Heart left ventricle (tissue), 16 donors: ENCODE results near the gene LRP2. TPM values are rescaled to one million over a fixed set of nuclear protein-coding genes. Genes with fewer than 3 reads are reported as not detected.
"Not testable (repeated sequence)": the region's sequence is repeated elsewhere in the genome, so short reads cannot be mapped to it uniquely, and the experiment has no call there.

Source experiments
- ATAC-seq, 4 donors: fragments of 200-7000 bp; cut with Tn5 transposase; one replicate each; pipeline ENCODE4 v1.9.1; 2020 to 2022; ENCODE audit warnings: moderate library complexity in 4 of 4, mild to moderate bottlenecking in 3 of 4, moderate number of reproducible peaks in 1 of 4
- DNase-seq, 5 donors: peaks; one replicate each; pipeline ENCODE4 v3.0.0-alpha.2; 2020
- H3K27ac ChIP-seq, 12 donors: fragments of 200-600 bp; sonication (generic) in 4 of 12; one replicate each; pipeline versions ENCODE4 v1.5.0 to v1.8.0; 2016 to 2022; ENCODE audit warnings: mild to moderate bottlenecking in 2 of 12
- H3K27me3 ChIP-seq, 9 donors: fragments of 200-600 bp; sonication (generic) in 2 of 9; one replicate each; pipeline versions ENCODE4 v1.5.1 to v1.8.0; 2016 to 2022; ENCODE audit warnings: mild to moderate bottlenecking in 3 of 9
- H3K36me3 ChIP-seq, 9 donors: fragments of 200-600 bp; sonication (generic) in 2 of 9; one replicate each; pipeline versions ENCODE4 v1.5.0 to v1.8.0; 2018 to 2022; ENCODE audit warnings: mild to moderate bottlenecking in 2 of 9
- H3K4me1 ChIP-seq, 12 donors: fragments of 200-600 bp; sonication (generic) in 4 of 12; one replicate each; pipeline versions ENCODE4 v1.5.0 to v1.8.0; 2016 to 2022; ENCODE audit warnings: mild to moderate bottlenecking in 3 of 12
- H3K4me3 ChIP-seq, 12 donors: fragments of 200-600 bp; sonication (generic) in 4 of 12; one replicate each; pipeline versions ENCODE4 v1.5.0 to v1.8.0; 2017 to 2022; ENCODE audit warnings: mild to moderate bottlenecking in 9 of 12, moderate library complexity in 4 of 12
- H3K9me3 ChIP-seq, 12 donors: fragments of 200-600 bp; sonication (generic) in 4 of 12; one replicate each; pipeline versions ENCODE4 v1.5.0 to v1.8.0; 2016 to 2022; ENCODE audit warnings: mild to moderate bottlenecking in 1 of 12
- CTCF ChIP-seq, 12 donors: fragments of 200-600 bp; sonication (generic) in 4 of 12; IDR thresholded peaks; one replicate each; pipeline versions ENCODE4 v1.5.0 to v1.8.0; 2018 to 2022; ENCODE audit warnings: antibody characterized with exemption in 12 of 12, mild to moderate bottlenecking in 5 of 12
- POLR2A ChIP-seq, 2 donors: fragments of 450-650 bp; IDR thresholded peaks; one replicate each; pipeline ENCODE4 v1.6.1; 2017; ENCODE audit warnings: antibody characterized with exemption in 2 of 2, mild to moderate bottlenecking in 2 of 2, moderate library complexity in 2 of 2
- WGBS, 4 donors: extraction: QIAGEN DNeasy Blood & Tissue Kit in 2 of 4; methylation state at CpG; one replicate each; pipeline versions ENCODE4 v1.1.5 to v1.1.7; 2013 to 2018; 5-methylcytosine and 5-hydroxymethylcytosine counted together
- intact Hi-C, 10 donors: fragments of 100-400 bp; cut with DNase I; formaldehyde crosslinking; loops; one replicate each; pipeline versions ENCODE4 v1.11.1 to v1.14.2; 2022
- polyA plus RNA-seq, 2 donors: library from polyadenylated mRNA; stranded (reverse); fragments of 200-250 nt; gene quantifications; one replicate each; pipeline ENCODE4 v1.2.3, GENCODE V29; 2013
- total RNA-seq, 9 donors: library from RNA; depleted of rRNA in 2 of 9; stranded (reverse); fragments of >200 nt in 2 of 9; fragmentation: NEBNext Ultra II Directional in 3 of 9; extraction: Animal tissue kit (Norgen Biotek cat#: 25700) in 3 of 9; gene quantifications; one replicate each; pipeline versions ENCODE4 v1.1.0 to v1.2.4, GENCODE V29; 2016 to 2023
- donor health status: ischemic (EF 13 %, LVEDD 7.1; RV severe dilation, severe dysfunction).
- donor health status: healthy with polysubstance abuse.
- donor health status: DM: no; HTN: yes; CAD: no.
- donor health status: DM: no; HTN: no; CAD: no.
- donor health status: ischemic (EF 25% LVEDD 6.9; RV normal size, moderate dysfunction).
- donor health status: ischemic (EF 25% LVEDD 5.7; RV mildly dilated, moderate dysfunction).
- donor health status: healthy.
- donor health status: DM: yes; HTN: yes; CAD: no.
- donor health status: ischemic (EF 35%, LVEDD 5.7; RV mildly dilated, moderate dysfunction).
- donor health status: nonischemic (EF 11% LVEDD 7.7; RV severe dilation, severe dysfunction).
- donor health status: DM: yes; HTN: yes; CAD: no.
- donor health status: PGD.
- donor health status: ischemic (EF 29% LVEDD 5.4; RV normal size, mild dysfunction).
- donor health status: nonischemic (EF 23%, LVEDD 6.1; RV moderate dilation, normal function).

The LRP2 gene
- total and polyA plus RNA-seq, 11 donors: 0.01 to 13.6 (median 0.09) TPM; not detected in 5

GRCh38 chr2:169139145-169139544 is 223.2 kb downstream of the LRP2 start:
- ATAC-seq: peak in 1 of 4 donors; percentile 17
- Histone ChIP-seq H3K27me3 (no peaks in the 10 kb centered on the region), H3K9me3 (no peaks in the 10 kb centered on the region), H3K27ac (no peak overlapping the region), H3K4me3 (no peak overlapping the region), H3K4me1 (peaks cover 0 to 10% (median 0%) of the 10 kb centered on the region in 12 donors), H3K36me3 (no peaks in the 10 kb centered on the region)
- DNase-seq: no peak
- TF ChIP-seq CTCF (IDR thresholded peaks at IDR 0.05): no peak
- no peak for TF ChIP-seq POLR2A (IDR thresholded peaks at IDR 0.05)
- intact Hi-C loops: no loop called here
- 50 to 66% (median 54%) methylated on average over 7 of the region's 7 CpGs for WGBS, 4 donors

- H3K27ac ChIP-seq: no peak overlapping the region
- 43 to 55% (median 50%) methylated on average over 2 of the region's 2 CpGs for WGBS, 4 donors
- intact Hi-C loops: no loop called here
- no peak for TF ChIP-seq CTCF (IDR thresholded peaks at IDR 0.05)
- TF ChIP-seq POLR2A (IDR thresholded peaks at IDR 0.05): no peak
- no peaks in the 10 kb centered on the region for H3K27me3 ChIP-seq
- peaks cover 0 to 10% (median 0%) of the 10 kb centered on the region in 12 donors for H3K4me1 ChIP-seq
- no peak overlapping the region for H3K4me3 ChIP-seq
- no peaks in the 10 kb centered on the region for H3K9me3 ChIP-seq
- no peaks in the 10 kb centered on the region for H3K36me3 ChIP-seq
- DNase-seq (no peak), ATAC-seq (no peak)
Measured at GRCh38 chr2:169137924-169138323, 224.4 kb downstream of the LRP2 start.

- no peaks in the 10 kb centered on the region for H3K27me3 ChIP-seq
- ATAC-seq (peak; percentile 95 to 96 (median 96)), DNase-seq (peak; percentile 45 to 75 (median 69))
- intact Hi-C loops: no loop called here
- H3K4me1 ChIP-seq: peaks cover 0 to 10% (median 0%) of the 10 kb centered on the region in 12 donors
- WGBS, 4 donors: 40 to 58% (median 47%) methylated on average over 3 of the region's 3 CpGs
- TF ChIP-seq CTCF (IDR thresholded peaks at IDR 0.05) (no peak), POLR2A (IDR thresholded peaks at IDR 0.05) (no peak)
- no peak overlapping the region for H3K4me3 ChIP-seq
- H3K36me3 ChIP-seq: no peaks in the 10 kb centered on the region
- H3K9me3 ChIP-seq: no peaks in the 10 kb centered on the region
- H3K27ac ChIP-seq: no peak overlapping the region
Measured at GRCh38 chr2:169136885-169137534, 225.3 kb downstream of the LRP2 start.

GRCh38 chr2:169136428-169136827 is 225.9 kb downstream of the LRP2 start:
- DNase-seq, intact Hi-C loops, H3K27ac ChIP-seq, ATAC-seq, H3K9me3 ChIP-seq, H3K36me3 ChIP-seq, H3K4me3 ChIP-seq, H3K27me3 ChIP-seq: not testable (repeated sequence)
- H3K4me1 ChIP-seq: peaks cover 0 to 10% (median 0%) of the 10 kb centered on the region in 12 donors
- 85 to 90% (median 88%) methylated on average over 4 to 5 of the region's 5 CpGs for WGBS, 4 donors

GRCh38 chr2:169134272-169134671 is 228.1 kb downstream of the LRP2 start:
- H3K4me1 ChIP-seq: peaks cover 0 to 10% (median 0%) of the 10 kb centered on the region in 12 donors
- H3K4me3 ChIP-seq, DNase-seq, H3K27me3 ChIP-seq, ATAC-seq, H3K9me3 ChIP-seq, H3K36me3 ChIP-seq, H3K27ac ChIP-seq: not testable (repeated sequence)
- WGBS, 4 donors: 79 to 87% (median 83%) methylated on average over 6 of the region's 6 CpGs
- intact Hi-C loops: loop anchor here in 3 of 10 donors (5.0 kb wide), 1 partner anchor 172 kb away; no protein-coding TSS in a partner anchor
